K562 (cell line): ENCODE measurements around the gene RNF2. TPM values are rescaled to one million over a fixed set of nuclear protein-coding genes. Genes with fewer than 3 reads are reported as not detected.
A peak's percentile ranks its signal among the peaks of the same experiment; 100 is the strongest.

Experiments used
- ATAC-seq: fragments of 200-7000 bp; cut with Tn5 transposase; 3 replicates; pipeline ENCODE4 v1.9.1; 2020; ENCODE audit warnings: moderate library complexity
- BruUV-seq: library from RNA; stranded (reverse); fragments of 400-500 nt; replicated peaks from 2 replicates; lab custom pipeline; 2021; lab: Mats Ljungman, UMichigan
- CTCF ChIA-PET: fragments of 300-600 bp; formaldehyde crosslinking; extraction: SDS; loops from one replicate; lab custom pipeline; 2021; ENCODE audit warnings: low intra/inter-chr PET ratio; lab: Yijun Ruan, JAX
- POLR2A ChIA-PET: fragments of 300-600, 350-650 bp; sonication (Branson Sonifier 250); formaldehyde crosslinking; extraction: SDS; loops from one replicate; lab custom pipeline; 2021; ENCODE audit warnings: antibody characterized with exemption, inconsistent platforms; lab: Yijun Ruan, JAX
- DNase-seq, 4 experiments: peaks; one replicate each; pipeline versions ENCODE4 v3.0.0 to v3.0.0-alpha.2; 2011 to 2018; ENCODE audit warnings: low spot score in 3 of 4, mixed read lengths in 3 of 4; ENCODE audit errors: extremely low read depth in 1 of 4
- FAIRE-seq: peaks from 2 replicates; lab custom pipeline; 2011; peaks lifted over from hg19 to GRCh38; lab: Jason Lieb, UNC
- H2AFZ ChIP-seq: 2 replicates; pipeline ENCODE4 v1.6.0; 2011; ENCODE audit warnings: low read depth, low read length, control low read depth, inconsistent platforms
- H3K27ac ChIP-seq: fragments of 200-600 bp; 3 replicates; pipeline ENCODE4 v1.8.0; 2011; ENCODE audit warnings: low read depth, mild to moderate bottlenecking, control low read depth, inconsistent platforms, low read length, moderate library complexity, mixed read lengths; ENCODE audit errors: extremely low read depth
- H3K27me3 ChIP-seq, 2 experiments: fragments of 300-600 bp in 1 of 2; 2 replicates in 1 of 2; 3 replicates in 1 of 2; pipeline versions ENCODE4 v1.6.0 to v1.8.0; 2011; ENCODE audit warnings: inconsistent platforms in 2 of 2, low read length in 2 of 2, mild to moderate bottlenecking in 1 of 2, mixed read lengths in 1 of 2, moderate library complexity in 1 of 2; ENCODE audit not compliant: control insufficient read depth in 2 of 2, insufficient read depth in 2 of 2
- H3K36me3 ChIP-seq: fragments of 300-600 bp; 3 replicates; pipeline ENCODE4 v1.8.0; 2011; ENCODE audit warnings: mild to moderate bottlenecking, low read length, inconsistent platforms; ENCODE audit not compliant: control insufficient read depth, insufficient read depth
- H3K4me1 ChIP-seq, 2 experiments: fragments of 200-600 bp in 1 of 2; replicated peaks in 1 of 2; 2 replicates in 1 of 2; 3 replicates in 1 of 2; pipeline versions ENCODE4 v1.5.1 to v1.8.0; 2011; ENCODE audit warnings: inconsistent platforms in 2 of 2, low read length in 2 of 2, mild to moderate bottlenecking in 1 of 2, mixed read lengths in 1 of 2, moderate library complexity in 1 of 2; ENCODE audit not compliant: control insufficient read depth in 2 of 2, insufficient read depth in 2 of 2
- H3K4me2 ChIP-seq: 2 replicates; pipeline ENCODE4 v1.6.1; 2011; ENCODE audit warnings: low read length, control low read depth, inconsistent platforms, mixed read lengths; ENCODE audit not compliant: insufficient read depth
- H3K4me3 ChIP-seq: fragments of 200-600 bp; sonication (generic), shearing (Covaris generic); 2 replicates; pipeline ENCODE4 v1.5.1; 2016; ENCODE audit warnings: control low read depth, inconsistent platforms
- H3K79me2 ChIP-seq: fragments of 200-600 bp; 3 replicates; pipeline ENCODE4 v1.8.0; 2011; ENCODE audit warnings: low read length, inconsistent platforms; ENCODE audit not compliant: control insufficient read depth, insufficient read depth
- H3K9ac ChIP-seq, 2 experiments: 2 replicates each; pipeline versions ENCODE4 v1.6.0 to v1.6.1; 2011; ENCODE audit warnings: low read depth in 2 of 2, low read length in 2 of 2, control low read depth in 1 of 2, inconsistent platforms in 1 of 2, mild to moderate bottlenecking in 1 of 2, mixed read lengths in 1 of 2; ENCODE audit not compliant: insufficient read depth in 1 of 2
- H3K9me1 ChIP-seq: one replicate; pipeline ENCODE4 v1.6.0; 2011; ENCODE audit warnings: inconsistent platforms, mild to moderate bottlenecking, low read length, moderate library complexity; ENCODE audit not compliant: control insufficient read depth, insufficient read depth
- H3K9me3 ChIP-seq: replicated peaks from 2 replicates; pipeline ENCODE4 v1.5.1; 2011; ENCODE audit warnings: low read depth, low read length, inconsistent platforms; ENCODE audit not compliant: control insufficient read depth, insufficient read depth
- H4K20me1 ChIP-seq: replicated peaks from 2 replicates; pipeline ENCODE4 v1.6.1; 2011; ENCODE audit warnings: low read length, inconsistent platforms, mixed read lengths; ENCODE audit not compliant: control insufficient read depth, insufficient read depth
- CBX1 ChIP-seq: sonication (generic); IDR thresholded peaks from 2 replicates; pipeline ENCODE4 v1.6.1; 2016; ENCODE audit warnings: antibody characterized with exemption, low read depth, mild to moderate bottlenecking
- MYC ChIP-seq, 2 experiments: fragments of 250-450 bp in 1 of 2; sonication (Bioruptor Pico) in 1 of 2; IDR thresholded peaks; 2 replicates each; pipeline versions ENCODE4 v1.5.1 to v1.6.1; 2012 to 2021; ENCODE audit warnings: low read depth in 2 of 2, borderline replicate concordance in 1 of 2, improper control_type of control experiment in 1 of 2, low read length in 1 of 2, mild to moderate bottlenecking in 1 of 2, moderate library complexity in 1 of 2
- PTRF ChIP-seq: fragments of 450-650 bp; IDR thresholded peaks from 2 replicates; pipeline ENCODE4 v1.6.1; 2016; ENCODE audit warnings: mild to moderate bottlenecking, missing genetic modification characterization, missing compliant biosample characterization
- ZNF165 ChIP-seq: fragments of 250-450 bp; sonication (Bioruptor Pico); IDR thresholded peaks from 2 replicates; pipeline ENCODE4 v1.4.0; 2020; ENCODE audit warnings: borderline replicate concordance
- ZNF354B ChIP-seq: fragments of 250-450 bp; sonication (Bioruptor Pico); IDR thresholded peaks from 2 replicates; pipeline ENCODE4 v1.4.0; 2020
- in situ Hi-C: fragments of 300-500 bp; cut with MboI; formaldehyde crosslinking; loops from 4 replicates; pipeline ENCODE4 v1.15.0; 2018; ENCODE audit warnings: inconsistent platforms, mixed read lengths
- intact Hi-C: fragments of 100-400 bp; cut with micrococcal nuclease; formaldehyde crosslinking; loops from 2 replicates; pipeline ENCODE4 v1.14.2; 2022
- polyA plus RNA-seq, 8 experiments: library from polyadenylated mRNA; depleted of rRNA in 4 of 8; stranded (reverse) in 5 of 8; unstranded in 3 of 8; fragments of >200 nt; fragmentation: Nextera tagmentation in 2 of 8; fragmentation: Illumina TruSeq in 1 of 8; extraction: Ambion mirVana in 2 of 8; extraction: Trizol in 1 of 8; gene quantifications; 2 replicates each; pipeline versions ENCODE4 v1.2.1 to v1.2.3, GENCODE V29; 2011 to 2014; ENCODE audit warnings: inconsistent platforms in 1 of 8, missing spikeins in 1 of 8
- total RNA-seq, 7 experiments: library from RNA; depleted of rRNA in 6 of 7; stranded (reverse); fragments of >200 nt in 6 of 7; fragmentation: Illumina TruSeq in 2 of 7; extraction: Trizol in 2 of 7; gene quantifications; 2 replicates each; pipeline versions ENCODE4 v1.2.1 to v1.2.3, GENCODE V29; 2011 to 2021; ENCODE audit warnings: low replicate concordance in 1 of 7

The RNF2 gene
- total and polyA plus RNA-seq, 9 of the 15 experiments (the other 6 are each of a cell fraction or from before 2014, with no cell fraction given): 7.1 to 66.5 (median 32.9) TPM

DNA sequence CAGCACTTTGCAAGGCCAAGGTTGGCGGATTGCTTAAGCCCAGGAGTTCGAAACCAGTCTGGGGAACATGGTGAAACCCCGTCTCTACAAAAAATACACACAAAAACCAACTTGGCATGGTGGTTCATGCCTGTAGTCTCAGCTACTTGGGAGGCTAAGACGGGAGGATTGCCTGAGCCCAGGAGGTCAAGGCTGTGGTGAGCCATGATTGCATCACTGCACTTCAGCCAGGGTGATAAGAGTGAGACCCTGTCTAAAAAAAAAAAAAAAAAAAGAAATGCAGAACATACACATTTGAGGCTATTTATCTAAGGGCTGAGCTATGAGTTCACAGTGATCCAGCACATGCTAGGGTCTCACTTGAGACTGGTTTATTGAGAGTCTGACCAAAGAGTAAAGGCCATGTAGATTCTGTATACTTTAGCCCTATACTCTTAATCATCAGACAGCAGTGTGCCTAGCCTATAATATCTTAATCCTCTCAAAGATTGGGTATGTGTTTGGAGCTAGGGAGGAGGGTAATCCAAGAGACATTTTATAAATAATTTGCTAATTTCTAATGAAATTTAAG, 23.9 kb downstream of the RNF2 start (continued):
- no peak for TF ChIP-seq PTRF (tag)
- peak; percentile 33; the same call in 1 of the 2 replicates for TF ChIP-seq CBX1
- TF ChIP-seq MYC (IDR thresholded peaks at IDR 0.05; ENCODE audit: low read depth, low read length): no peak
- TF ChIP-seq MYC (CRISPR knock-in tag; IDR thresholded peaks at IDR 0.05; ENCODE audit: borderline replicate concordance, low read depth): no peak

GRCh38 chr1:185070051-185070450, 24.7 kb downstream of the RNF2 start:
- Histone ChIP-seq H3K9ac (no peak overlapping the region), H3K9me3 (no peaks in the 10 kb centered on the region), H3K4me2 (no peak overlapping the region), H2AFZ (no peak overlapping the region), H3K4me1 (peaks cover 0 to 2% of the 10 kb centered on the region in 2 experiments; a peak in 1 of 5 replicates)
- in situ Hi-C loops: no loop called here
- BruUV-seq: no TSS peak
- DNase-seq: no peak
- CTCF ChIA-PET: no interaction called here
- intact Hi-C loops: no loop called here
- no peak for ATAC-seq
- peak; percentile 29 for FAIRE-seq
- POLR2A ChIA-PET: interaction anchor here (0.6 to 1.3 kb wide), 2 partner anchors 9 to 290 kb away, joined by 3 to 5 read pairs; no protein-coding TSS in a partner anchor
- TF ChIP-seq ZNF354B: no peak
- no peak for TF ChIP-seq ZNF165 (CRISPR knock-in tag)
- TF ChIP-seq, all 486 proteins: peak for 0
- Histone ChIP-seq H3K9me1 (no peaks in the 10 kb centered on the region), H3K27ac (no peak overlapping the region), H3K36me3 (peaks cover 10% of the 10 kb centered on the region; the same call in 1 of the 3 replicates), H3K27me3 (no peaks in the 10 kb centered on the region), H3K79me2 (peaks cover 89% of the 10 kb centered on the region), H3K4me3 (no peak overlapping the region), H4K20me1 (0 out of 2 replicates have a peak, but pooled peaks cover 6% of the 10 kb centered on the region)
